ENCODE results near the gene PCBP1. TPM values are rescaled to one million over a fixed set of nuclear protein-coding genes. Genes with fewer than 3 reads are reported as not detected.
"Not testable (repeated sequence)": the region's sequence is repeated elsewhere in the genome, so short reads cannot be mapped to it uniquely, and the experiment has no call there.

Gene PCBP1
- total and polyA plus RNA-seq, 2 donors (not counting 1 experiment from before 2014, with no cell fraction given) = 42.1 to 104 TPM

GRCh38 chr2:70101174-70101573, 13.9 kb downstream of the PCBP1 start:
- H3K4me2 ChIP-seq (ENCODE audit: extremely low read depth, insufficient read depth, low read length) = no peak overlapping the region
- no peak overlapping the region for H2AFZ ChIP-seq (ENCODE audit: low read length)
- H3K9me3 ChIP-seq (ENCODE audit: control insufficient read depth, insufficient read depth, low read depth, low read length) = no peaks in the 10 kb centered on the region
- no peaks in the 10 kb centered on the region for H3K79me2 ChIP-seq (ENCODE audit: control insufficient read depth, insufficient read depth, low read length)
- no peak for DNase-seq (ENCODE audit: low read depth in 2 of 2)
- no peaks in the 10 kb centered on the region for H3K27me3 ChIP-seq (ENCODE audit: control insufficient read depth, insufficient read depth, low read length)
- no peaks in the 10 kb centered on the region for H3K36me3 ChIP-seq (ENCODE audit: control insufficient read depth, insufficient read depth, low read length)
- no peaks in the 10 kb centered on the region for H4K20me1 ChIP-seq (ENCODE audit: control insufficient read depth, extremely low read depth, insufficient read depth, low read length)
- H3K4me3 ChIP-seq (replicated peaks in 1 of 4; ENCODE audit: control extremely low read depth in 1 of 4, insufficient read depth in 1 of 4, low read depth in 3 of 4, low read length in 4 of 4) = no peak overlapping the region
- no peak overlapping the region for H3K27ac ChIP-seq (ENCODE audit: insufficient read depth, low read length)
- TF ChIP-seq CTCF (conservative IDR thresholded peaks at IDR 0.05 in 1 of 2, IDR thresholded peaks at IDR 0.05 in 1 of 2; ENCODE audit: low read depth in 1 of 2, low read length in 2 of 2) (no peak), EZH2 (IDR thresholded peaks at IDR 0.05; ENCODE audit: low read length, missing control alignments) (no peak)
- H3K9ac ChIP-seq (ENCODE audit: insufficient read depth, low read length) = no peak overlapping the region
- H3K4me1 ChIP-seq (ENCODE audit: control insufficient read depth, extremely low read depth, insufficient read depth, low read length) = peaks cover 4% of the 10 kb centered on the region

GRCh38 chr2:70101686-70102085, 14.4 kb downstream of the PCBP1 start:
- H3K4me2 ChIP-seq (ENCODE audit: extremely low read depth, insufficient read depth, low read length); H3K4me1 ChIP-seq (ENCODE audit: control insufficient read depth, extremely low read depth, insufficient read depth, low read length); H3K9ac ChIP-seq (ENCODE audit: insufficient read depth, low read length); H3K9me3 ChIP-seq (ENCODE audit: control insufficient read depth, insufficient read depth, low read depth, low read length); H3K36me3 ChIP-seq (ENCODE audit: control insufficient read depth, insufficient read depth, low read length); H2AFZ ChIP-seq (ENCODE audit: low read length); DNase-seq (ENCODE audit: low read depth in 2 of 2); H3K27me3 ChIP-seq (ENCODE audit: control insufficient read depth, insufficient read depth, low read length); H3K27ac ChIP-seq (ENCODE audit: insufficient read depth, low read length); H3K79me2 ChIP-seq (ENCODE audit: control insufficient read depth, insufficient read depth, low read length); H4K20me1 ChIP-seq (ENCODE audit: control insufficient read depth, extremely low read depth, insufficient read depth, low read length); H3K4me3 ChIP-seq (replicated peaks in 1 of 4; ENCODE audit: control extremely low read depth in 1 of 4, insufficient read depth in 1 of 4, low read depth in 3 of 4, low read length in 4 of 4): not testable (repeated sequence)

- H3K9ac ChIP-seq (ENCODE audit: insufficient read depth, low read length); H3K27ac ChIP-seq (ENCODE audit: insufficient read depth, low read length); H3K36me3 ChIP-seq (ENCODE audit: control insufficient read depth, insufficient read depth, low read length); H3K27me3 ChIP-seq (ENCODE audit: control insufficient read depth, insufficient read depth, low read length); H3K4me2 ChIP-seq (ENCODE audit: extremely low read depth, insufficient read depth, low read length); H3K9me3 ChIP-seq (ENCODE audit: control insufficient read depth, insufficient read depth, low read depth, low read length); H3K4me1 ChIP-seq (ENCODE audit: control insufficient read depth, extremely low read depth, insufficient read depth, low read length); H4K20me1 ChIP-seq (ENCODE audit: control insufficient read depth, extremely low read depth, insufficient read depth, low read length); DNase-seq (ENCODE audit: low read depth in 2 of 2); H3K4me3 ChIP-seq (replicated peaks in 1 of 4; ENCODE audit: control extremely low read depth in 1 of 4, insufficient read depth in 1 of 4, low read depth in 3 of 4, low read length in 4 of 4); H2AFZ ChIP-seq (ENCODE audit: low read length); H3K79me2 ChIP-seq (ENCODE audit: control insufficient read depth, insufficient read depth, low read length): not testable (repeated sequence)
Measured at GRCh38 chr2:70102323-70102905, 15.1 kb downstream of the PCBP1 start.

- Histone ChIP-seq H3K4me1 (ENCODE audit: control insufficient read depth, extremely low read depth, insufficient read depth, low read length) (peaks cover 4% of the 10 kb centered on the region), H4K20me1 (ENCODE audit: control insufficient read depth, extremely low read depth, insufficient read depth, low read length) (no peaks in the 10 kb centered on the region), H3K36me3 (ENCODE audit: control insufficient read depth, insufficient read depth, low read length) (no peaks in the 10 kb centered on the region), H2AFZ (ENCODE audit: low read length) (no peak overlapping the region), H3K9ac (ENCODE audit: insufficient read depth, low read length) (no peak overlapping the region), H3K27ac (ENCODE audit: insufficient read depth, low read length) (no peak overlapping the region), H3K4me2 (ENCODE audit: extremely low read depth, insufficient read depth, low read length) (no peak overlapping the region), H3K79me2 (ENCODE audit: control insufficient read depth, insufficient read depth, low read length) (no peaks in the 10 kb centered on the region), H3K4me3 (replicated peaks in 1 of 4; ENCODE audit: control extremely low read depth in 1 of 4, insufficient read depth in 1 of 4, low read depth in 3 of 4, low read length in 4 of 4) (no peak overlapping the region), H3K27me3 (ENCODE audit: control insufficient read depth, insufficient read depth, low read length) (no peaks in the 10 kb centered on the region), H3K9me3 (ENCODE audit: control insufficient read depth, insufficient read depth, low read depth, low read length) (no peaks in the 10 kb centered on the region)
- no peak for DNase-seq (ENCODE audit: low read depth in 2 of 2)
- TF ChIP-seq CTCF (conservative IDR thresholded peaks at IDR 0.05 in 1 of 2, IDR thresholded peaks at IDR 0.05 in 1 of 2; ENCODE audit: low read depth in 1 of 2, low read length in 2 of 2) (no peak), EZH2 (IDR thresholded peaks at IDR 0.05; ENCODE audit: low read length, missing control alignments) (no peak)
Measured at GRCh38 chr2:70103531-70104061, 16.3 kb downstream of the PCBP1 start.

All from fibroblast of lung (primary cell).